ENCODE data around the gene CYP26A1.
A peak's percentile ranks its signal among the peaks of the same experiment; 100 is the strongest.

Gene CYP26A1

DNA sequence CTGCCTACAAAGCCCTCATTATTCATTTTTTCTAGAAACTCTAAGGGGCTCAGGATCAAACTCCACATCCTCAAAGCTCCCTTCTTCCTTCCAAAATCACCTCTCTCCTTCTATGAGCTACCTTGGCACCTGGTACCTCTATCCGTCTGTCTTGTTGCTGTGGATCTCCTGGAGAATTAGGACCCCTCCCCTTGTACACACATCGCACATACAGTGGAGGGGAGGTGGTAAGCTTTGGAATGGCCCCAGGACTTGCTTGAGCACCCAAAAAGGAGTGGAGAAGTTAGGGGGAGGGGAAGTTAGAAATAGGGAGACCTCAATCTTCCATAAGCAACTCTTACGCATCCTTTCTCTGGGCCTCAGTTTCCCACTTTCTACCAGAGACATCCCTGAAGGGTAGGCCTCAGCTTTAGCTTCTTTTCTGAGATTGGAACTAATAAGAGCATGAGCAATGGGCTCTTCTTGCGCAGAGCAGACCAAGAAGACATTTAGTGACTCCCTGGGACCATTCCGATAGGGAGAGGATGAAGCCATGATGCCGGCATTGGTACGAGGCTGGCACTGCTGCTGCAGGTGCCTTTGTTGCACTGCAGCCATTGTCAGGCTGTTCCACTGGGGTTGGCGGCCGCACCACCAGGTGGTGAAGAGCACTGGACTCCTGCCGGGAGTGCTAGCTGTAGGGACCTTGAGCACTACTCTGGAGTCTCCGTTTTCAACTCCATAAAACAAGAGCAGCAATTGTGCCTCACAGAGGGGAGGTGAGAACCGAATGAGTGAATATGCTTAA is 8.6 kb upstream of the CYP26A1 start:
- DNase-seq (ENCODE audit: low spot score), result no peak

DNA sequence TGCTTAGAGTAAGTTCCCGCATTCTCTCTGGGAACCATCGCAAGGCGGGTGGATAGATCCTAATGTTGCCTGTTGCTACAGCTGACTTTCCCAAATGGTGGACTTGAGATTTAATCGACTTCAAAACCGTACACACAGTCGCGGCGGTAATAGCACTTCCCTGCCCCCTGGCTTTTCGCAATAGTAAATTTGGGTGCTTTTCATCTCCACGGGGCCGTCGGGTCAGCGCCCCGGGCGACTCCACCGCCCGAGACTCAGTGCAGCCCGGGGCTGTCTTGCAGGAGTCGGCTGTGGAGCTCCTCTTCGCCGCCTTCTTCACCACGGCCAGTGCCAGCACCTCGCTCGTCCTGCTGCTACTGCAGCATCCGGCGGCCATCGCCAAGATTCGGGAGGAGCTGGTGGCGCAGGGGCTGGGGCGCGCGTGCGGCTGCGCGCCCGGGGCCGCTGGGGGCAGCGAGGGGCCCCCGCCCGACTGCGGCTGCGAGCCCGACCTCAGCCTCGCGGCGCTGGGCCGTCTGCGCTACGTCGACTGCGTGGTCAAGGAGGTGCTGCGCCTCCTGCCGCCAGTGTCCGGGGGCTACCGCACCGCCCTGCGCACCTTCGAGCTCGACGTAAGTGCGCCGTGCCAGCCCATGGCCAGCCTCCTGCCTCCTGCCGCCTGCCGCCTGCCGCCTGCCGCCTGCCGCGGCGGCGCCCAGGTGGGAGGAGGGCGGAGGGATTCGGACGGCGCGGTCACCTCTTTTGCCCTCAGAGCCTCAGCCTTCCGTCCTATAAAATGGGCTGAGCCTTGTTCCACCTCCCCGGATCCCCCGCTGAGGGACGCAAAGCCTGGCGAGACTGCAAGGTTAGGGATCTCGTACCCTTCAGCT is 7.8 kb upstream of the CYP26A1 start:
- DNase-seq (ENCODE audit: low spot score), result peak; percentile 47

DNA sequence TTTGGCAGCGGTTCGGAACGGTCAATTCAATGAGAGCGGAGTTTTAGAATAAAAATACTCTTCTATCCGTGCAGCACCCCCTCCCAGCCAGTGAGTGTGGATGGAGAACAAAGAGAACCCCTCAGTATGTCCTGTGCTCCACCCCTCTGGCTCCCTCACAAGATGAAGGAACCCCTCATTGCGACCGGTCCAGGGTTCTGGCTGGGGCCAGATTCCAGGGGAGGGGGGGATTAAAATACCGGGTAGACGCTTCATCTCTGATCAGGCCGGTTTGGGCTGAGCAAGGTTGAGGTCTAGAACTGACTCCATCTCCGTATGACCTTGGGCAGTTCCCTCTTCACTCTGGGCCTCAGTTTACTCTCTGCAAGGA is 7.2 kb upstream of the CYP26A1 start:
- DNase-seq (ENCODE audit: low spot score), result no peak

DNA sequence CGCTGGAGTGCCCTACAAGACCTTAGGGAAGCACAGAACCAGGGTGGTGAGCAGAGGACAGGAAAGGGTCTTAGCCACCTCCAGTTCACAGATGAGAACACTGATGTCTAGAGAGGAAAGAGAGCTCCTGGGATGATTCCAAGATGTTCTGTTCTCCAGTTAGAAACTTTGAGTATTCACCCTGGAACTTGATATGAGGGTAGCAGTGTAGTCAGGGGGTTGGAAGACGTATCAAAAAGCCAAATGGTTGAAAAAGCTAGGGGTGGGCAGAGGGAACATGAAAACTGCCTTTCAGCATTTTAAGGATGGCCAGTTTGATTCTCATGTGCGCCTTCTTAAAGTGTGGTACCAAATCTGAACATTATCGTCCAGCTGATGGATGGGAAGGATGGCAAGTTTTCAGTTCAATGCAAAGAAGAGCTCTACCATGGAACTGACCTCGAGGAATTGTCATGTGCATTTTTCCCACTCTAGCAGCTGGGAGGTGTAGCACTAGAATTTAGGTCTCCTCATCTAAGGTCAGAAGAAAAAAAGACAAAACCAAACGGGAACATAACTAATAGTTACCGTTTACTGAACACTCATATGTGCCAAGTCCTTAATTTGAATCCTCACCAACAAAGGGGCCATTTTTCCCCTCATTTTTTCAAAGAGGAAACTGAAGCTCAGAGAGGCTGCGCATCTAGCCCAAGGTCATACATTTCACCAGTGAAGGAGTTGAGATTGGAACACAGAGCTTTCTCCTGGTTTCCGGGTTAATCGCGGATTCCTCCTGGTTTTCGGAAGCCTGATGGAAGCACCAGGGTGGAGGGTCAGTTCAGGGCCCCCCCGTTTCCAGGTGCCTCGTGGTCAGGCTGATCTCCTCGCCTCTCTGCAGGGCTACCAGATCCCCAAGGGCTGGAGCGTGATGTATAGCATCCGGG is 6.0 kb upstream of the CYP26A1 start:
- peak; percentile 49 for DNase-seq (ENCODE audit: low spot score)

DNA sequence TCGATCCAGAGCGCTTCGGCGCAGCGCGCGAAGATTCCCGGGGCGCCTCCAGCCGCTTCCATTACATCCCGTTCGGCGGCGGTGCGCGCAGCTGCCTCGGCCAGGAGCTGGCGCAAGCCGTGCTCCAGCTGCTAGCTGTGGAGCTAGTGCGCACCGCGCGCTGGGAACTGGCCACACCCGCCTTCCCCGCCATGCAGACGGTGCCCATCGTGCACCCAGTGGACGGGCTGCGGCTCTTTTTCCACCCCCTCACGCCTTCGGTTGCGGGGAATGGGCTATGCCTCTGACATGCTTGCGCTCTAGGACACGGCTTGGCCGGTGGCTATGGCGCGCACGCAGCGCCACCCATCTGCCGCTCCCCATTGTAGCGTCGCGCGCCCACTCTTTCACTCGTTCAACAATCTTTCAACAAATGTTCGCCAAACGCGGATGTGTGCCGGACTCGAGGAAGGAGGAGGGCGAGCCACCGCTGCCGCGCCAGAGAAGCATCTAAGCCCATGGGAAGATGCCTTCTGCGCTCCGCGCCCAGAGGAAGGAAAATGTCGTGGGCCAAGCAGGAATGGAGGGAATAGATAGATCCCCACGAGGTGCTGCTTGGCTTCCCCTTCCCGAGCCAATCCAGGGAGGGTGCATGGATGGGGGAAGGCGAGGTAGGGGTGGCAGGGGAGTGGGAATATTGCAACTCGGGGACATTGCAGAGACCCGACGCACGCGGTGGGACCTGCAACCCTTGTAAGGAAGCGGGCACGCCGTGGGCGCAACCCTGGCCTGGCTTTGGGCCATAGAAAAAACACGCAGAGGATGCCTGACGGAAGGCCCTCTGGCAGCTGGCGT is 5.1 kb upstream of the CYP26A1 start:
- DNase-seq (ENCODE audit: low spot score), result peak; percentile 67

DNA sequence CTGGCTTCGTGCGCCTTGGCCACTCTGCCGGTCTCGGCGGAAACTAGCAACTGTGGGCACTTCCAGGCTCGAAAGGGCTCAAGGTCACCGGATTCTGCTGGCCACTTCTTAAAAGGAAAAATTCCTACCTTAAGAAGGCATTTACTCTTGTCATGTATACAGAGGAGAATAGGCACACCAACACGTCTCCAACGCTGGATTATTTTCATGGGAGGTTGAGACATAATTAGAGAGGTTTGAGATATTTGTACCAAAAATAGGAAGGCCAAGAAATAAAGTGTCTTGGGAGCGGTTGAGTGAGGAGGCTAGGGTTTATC is 4.5 kb upstream of the CYP26A1 start:
- DNase-seq (ENCODE audit: low spot score), result no peak

DNA sequence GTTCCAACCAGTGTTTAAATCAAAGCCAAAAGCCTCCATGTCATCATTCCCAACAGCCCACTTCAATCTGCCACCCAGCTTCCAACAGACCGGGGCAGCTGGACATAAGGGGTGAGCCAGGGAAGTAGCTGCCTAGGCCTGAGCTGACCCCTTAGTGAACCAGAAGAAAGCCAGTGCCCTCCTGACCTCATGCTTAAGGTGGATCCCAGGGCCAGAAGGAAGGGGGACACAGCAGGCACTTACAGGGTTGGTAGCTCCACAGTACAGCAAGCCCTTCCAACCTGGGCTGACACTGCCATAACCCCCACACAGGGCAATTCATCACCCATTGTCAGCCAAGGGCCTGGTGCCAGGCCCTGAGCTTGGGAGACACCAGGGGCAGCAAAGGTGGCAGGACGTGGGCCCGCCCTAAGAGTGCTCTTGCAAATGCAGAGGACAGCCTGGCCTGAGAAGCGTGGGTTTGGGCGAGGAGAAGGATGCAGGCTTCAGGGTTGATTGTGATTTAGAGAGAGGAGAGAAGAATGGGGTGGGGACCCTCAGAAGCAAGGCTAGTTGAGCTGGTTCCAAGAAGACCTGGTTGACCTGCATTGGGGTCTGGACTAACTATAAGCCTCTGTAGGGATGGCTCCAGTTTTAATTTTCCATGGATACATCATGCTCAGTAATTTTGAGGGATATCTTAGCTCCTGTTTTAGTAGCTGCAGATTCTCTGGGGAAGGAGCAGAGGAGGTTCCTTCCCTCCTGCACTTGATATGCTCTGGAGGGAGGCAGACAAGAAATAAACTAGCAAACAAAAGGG is 3.1 kb upstream of the CYP26A1 start:
- peak; percentile 50 for DNase-seq (ENCODE audit: low spot score)

DNA sequence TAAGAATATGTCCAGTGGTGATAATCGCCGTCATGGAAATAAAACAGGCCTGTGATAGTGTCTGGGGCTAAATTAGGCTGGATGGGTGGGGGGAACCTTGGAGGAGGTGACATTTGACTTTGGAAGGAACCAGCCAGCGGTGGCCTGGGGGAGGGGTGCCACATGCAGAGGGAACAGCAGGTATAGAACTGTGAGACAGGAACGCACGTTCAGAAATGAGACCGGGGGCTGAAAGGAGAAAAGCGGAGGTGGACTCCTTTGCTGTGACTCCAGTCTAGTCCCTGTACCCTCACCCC is 2.6 kb upstream of the CYP26A1 start:
- no peak for DNase-seq (ENCODE audit: low spot score)

DNA sequence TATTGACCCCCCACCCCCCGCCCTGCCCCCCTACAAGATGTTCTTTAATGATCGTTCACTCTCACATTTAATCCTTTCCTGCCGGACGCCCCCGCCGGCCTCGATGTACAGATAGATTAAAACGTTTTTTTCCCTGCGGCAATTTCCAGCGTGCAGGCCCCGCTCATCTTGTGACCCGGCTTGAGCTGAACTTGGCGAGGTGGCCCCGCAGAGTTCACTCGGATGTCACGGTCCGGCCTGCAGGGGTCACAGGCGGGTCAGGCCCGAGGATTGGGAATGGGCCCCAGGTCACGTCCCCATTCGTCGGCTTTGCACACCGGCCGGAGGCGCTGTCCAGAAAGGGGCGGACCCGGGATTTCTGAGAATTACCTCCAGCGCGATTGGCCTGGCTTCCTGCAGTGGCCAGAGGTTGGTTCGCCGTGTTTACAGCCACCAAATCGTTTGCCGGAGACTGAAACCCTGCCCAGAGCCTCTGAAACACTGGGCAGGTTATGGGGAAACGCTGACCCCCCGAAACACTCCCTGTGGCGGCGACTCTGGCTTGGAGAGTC is 1.9 kb upstream of the CYP26A1 start:
- DNase-seq (ENCODE audit: low spot score), result peak; percentile 61

DNA sequence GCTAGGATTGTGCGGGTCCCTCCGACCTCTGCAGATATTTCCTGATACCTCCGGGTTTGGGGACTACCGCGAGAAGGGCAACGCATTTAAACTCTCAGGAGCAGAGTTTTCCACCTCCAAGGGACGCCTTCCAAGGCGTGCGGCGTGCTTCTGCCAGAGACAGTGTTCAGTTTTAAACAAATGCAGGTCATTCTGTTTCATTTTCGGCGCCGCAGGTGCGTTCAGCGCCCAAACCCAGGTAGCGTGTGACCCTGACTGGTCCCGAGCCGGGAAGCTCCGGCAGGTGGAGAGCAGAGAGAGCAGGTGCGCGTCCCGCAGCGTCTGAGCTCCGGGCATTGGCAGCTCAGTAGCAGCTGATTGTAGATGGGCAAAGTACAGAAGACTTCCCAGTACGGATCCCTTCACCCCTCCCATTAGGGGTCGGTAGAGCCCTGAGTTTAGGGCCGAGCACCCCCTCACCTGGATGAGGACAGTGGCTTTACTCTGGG is 1.4 kb upstream of the CYP26A1 start:
- peak; percentile 57 for DNase-seq (ENCODE audit: low spot score)

DNA sequence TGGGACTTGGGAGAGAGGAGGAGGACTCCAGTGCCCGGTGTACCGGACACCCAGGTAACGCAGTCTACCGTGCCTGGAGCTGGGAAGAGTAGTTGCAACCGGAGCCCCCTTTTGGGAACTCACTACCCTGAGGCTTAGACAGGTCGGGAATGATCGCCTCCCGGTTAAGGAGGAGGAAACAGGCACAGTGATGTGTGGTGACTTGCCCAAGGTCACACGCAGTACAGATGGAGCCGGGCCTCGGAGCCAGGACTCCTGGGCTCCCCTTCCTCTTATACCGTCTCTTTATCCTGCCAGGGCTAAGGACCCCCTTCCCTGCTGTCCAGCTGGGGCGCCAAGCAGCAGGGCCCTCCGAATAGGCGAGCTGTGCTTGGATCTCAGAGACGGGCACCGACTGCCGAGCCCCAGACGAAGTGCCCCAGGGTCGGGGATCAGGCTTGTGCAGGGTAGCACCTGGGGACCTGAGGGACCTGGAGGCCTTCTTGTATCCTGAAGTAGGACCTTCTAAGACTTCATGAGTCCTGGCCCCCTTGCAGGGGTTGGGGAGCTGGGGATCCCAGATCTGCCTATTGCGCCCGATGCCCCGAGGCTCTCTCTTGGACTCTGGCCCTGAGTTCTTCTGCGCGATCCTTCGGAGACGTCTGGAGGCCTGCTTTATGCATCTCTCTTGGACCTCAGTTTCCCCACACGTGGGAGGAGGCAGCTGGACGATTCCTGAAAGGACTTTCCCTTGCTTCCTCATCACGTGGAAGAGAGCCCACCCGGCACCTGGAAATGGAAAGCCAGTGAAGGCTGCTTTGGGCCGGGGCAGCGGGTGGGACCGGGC is 767 bp upstream of the CYP26A1 start:
- peak; percentile 53 for DNase-seq (ENCODE audit: low spot score)

DNA sequence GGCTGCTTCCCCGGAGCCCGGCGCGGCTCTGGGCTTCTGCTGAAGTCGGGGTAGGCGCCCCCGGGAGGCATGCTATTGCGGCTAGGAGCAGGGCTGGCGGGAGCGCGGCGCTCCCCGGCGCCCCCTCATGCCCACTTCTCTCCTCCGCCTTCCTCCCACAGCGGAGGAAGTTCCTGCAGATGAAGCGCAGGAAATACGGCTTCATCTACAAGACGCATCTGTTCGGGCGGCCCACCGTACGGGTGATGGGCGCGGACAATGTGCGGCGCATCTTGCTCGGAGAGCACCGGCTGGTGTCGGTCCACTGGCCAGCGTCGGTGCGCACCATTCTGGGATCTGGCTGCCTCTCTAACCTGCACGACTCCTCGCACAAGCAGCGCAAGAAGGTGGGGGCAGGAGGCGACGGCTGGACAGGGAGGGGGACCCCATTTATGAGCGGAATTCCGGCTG is 479 bp downstream of the CYP26A1 start:
- peak; percentile 63 for DNase-seq (ENCODE audit: low spot score)

DNA sequence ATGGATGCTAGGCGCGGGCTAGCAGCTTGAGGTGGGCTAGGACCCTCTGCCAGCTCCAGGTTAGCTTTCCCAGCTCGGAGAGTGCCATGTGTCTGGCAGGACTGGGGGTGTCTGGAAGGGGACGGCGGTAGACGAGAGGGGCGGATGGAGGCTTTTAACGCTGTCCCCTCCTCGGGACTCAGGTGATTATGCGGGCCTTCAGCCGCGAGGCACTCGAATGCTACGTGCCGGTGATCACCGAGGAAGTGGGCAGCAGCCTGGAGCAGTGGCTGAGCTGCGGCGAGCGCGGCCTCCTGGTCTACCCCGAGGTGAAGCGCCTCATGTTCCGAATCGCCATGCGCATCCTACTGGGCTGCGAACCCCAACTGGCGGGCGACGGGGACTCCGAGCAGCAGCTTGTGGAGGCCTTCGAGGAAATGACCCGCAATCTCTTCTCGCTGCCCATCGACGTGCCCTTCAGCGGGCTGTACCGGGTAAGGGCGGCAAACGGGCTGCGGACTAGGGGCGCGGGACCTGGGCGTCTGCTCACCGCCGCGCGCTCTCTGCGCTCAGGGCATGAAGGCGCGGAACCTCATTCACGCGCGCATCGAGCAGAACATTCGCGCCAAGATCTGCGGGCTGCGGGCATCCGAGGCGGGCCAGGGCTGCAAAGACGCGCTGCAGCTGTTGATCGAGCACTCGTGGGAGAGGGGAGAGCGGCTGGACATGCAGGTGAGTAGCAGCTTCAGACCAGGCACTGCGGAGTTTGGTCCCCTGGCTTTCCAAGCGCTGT is 1.1 kb downstream of the CYP26A1 start:
- DNase-seq (ENCODE audit: low spot score), result peak; percentile 68

DNA sequence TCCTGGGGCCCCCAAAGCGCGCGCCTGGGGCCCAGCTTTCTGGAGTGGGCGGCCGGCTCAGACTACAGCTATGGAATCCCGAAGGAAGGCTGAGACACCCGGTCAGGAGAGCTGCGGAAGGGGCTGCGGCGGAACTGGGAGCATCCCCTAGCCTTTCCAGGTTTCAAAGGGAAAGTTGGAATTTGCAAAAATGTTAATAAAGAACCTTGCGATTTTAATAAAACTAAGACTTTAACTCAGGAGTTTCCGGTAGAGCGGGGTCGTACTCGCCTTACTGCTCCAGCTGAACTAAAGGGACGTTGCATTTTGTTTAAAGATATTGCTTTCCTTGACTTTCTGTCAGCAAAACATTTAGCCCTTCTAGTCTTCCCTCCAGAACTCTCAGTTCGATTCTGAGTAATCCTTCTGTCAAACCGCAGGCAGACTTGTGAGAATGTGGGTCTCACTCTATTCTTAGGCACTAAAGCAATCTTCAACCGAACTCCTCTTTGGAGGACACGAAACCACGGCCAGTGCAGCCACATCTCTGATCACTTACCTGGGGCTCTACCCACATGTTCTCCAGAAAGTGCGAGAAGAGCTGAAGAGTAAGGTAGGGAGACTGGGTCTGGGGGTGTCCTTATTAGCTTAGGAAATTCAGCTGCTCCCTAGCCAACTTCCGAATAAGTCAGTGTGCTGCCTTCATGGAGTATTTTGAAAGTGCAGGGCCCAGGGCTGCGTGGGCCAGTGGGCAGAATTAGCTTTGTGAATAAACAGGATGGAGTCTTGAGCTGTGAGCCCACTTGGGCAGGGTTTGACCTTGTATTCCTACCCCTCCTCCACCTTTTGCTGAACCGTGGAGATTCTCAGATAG is 1.9 kb downstream of the CYP26A1 start:
- no peak for DNase-seq (ENCODE audit: low spot score)

DNA sequence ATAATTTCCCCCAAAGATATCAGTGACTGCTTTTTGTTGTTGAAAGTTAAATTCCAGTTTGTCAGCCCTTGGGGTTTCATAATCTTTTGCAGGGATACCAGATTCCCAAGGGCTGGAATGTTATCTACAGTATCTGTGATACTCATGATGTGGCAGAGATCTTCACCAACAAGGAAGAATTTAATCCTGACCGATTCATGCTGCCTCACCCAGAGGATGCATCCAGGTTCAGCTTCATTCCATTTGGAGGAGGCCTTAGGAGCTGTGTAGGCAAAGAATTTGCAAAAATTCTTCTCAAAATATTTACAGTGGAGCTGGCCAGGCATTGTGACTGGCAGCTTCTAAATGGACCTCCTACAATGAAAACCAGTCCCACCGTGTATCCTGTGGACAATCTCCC is 3.2 kb downstream of the CYP26A1 start:
- DNase-seq (ENCODE audit: low spot score), result no peak

DNA sequence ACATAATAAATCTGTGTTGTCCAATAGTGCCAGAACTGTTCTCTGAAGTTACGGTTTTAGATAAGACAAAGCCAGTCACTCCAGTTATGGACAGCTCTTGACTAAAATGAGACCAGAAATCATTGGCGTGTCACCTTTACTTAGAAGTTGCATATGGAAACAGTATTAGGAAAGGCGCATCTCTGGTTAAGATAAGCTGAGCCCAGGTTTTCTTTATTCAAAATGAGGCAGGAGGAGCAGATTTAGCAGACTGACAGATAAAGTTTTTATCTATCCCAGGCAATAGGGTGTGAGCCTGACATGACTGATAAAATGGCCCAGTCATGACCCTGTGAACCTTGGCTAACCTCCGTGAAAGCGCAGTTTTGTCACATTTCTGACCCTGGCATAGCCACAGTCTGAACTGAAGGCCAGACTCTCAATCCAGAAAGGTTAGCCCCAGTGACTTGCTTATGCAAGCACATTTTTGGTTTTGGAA is 4.2 kb downstream of the CYP26A1 start:
- DNase-seq (ENCODE audit: low spot score), result no peak

DNA sequence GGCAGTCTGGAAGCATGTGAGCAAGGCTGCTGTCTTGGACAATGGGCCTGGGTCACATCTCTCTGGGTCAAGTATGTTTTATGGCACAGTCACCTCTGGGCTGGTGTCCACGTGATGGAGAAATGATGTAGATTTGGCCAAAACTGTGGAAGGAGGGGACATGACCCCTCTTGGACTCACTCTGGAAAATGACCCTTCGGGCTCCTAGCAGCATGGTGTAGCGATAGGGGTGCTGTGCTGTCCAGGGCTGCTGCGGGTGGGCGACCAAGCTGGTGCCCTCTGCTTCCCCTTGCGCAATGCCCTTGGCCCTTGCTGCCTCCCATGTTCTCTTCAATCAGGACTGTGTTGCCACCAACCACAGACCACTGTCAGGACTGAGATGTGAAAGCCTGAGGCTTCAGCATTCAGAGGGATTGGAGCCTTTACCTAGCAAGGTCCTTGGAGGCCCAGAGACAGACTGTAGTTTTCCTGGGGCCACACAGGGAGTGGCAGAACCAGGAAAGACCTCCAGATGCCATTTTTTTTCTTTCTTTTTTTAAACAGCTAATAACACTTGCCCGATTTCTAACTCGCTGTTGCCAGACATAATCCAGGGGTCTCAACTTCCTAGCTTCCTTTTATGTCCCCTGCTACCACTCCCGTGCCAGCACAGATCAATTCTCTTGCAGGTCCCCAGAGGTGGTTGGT is 6.1 kb downstream of the CYP26A1 start:
- peak; percentile 42 for DNase-seq (ENCODE audit: low spot score)
